HG02798 (cell line): ENCODE measurements around the gene ZC3H7A.
"Not testable (repeated sequence)": the region's sequence is repeated elsewhere in the genome, so short reads cannot be mapped to it uniquely, and the experiment has no call there.

Source experiments
- ATAC-seq: cut with Tn5 transposase; IDR thresholded peaks from one replicate; pipeline ENCODE4 v1.9.1; 2021; ENCODE audit warnings: mild to moderate bottlenecking; ENCODE audit not compliant: unreplicated experiment, poor library complexity

ZC3H7A gene

DNA sequence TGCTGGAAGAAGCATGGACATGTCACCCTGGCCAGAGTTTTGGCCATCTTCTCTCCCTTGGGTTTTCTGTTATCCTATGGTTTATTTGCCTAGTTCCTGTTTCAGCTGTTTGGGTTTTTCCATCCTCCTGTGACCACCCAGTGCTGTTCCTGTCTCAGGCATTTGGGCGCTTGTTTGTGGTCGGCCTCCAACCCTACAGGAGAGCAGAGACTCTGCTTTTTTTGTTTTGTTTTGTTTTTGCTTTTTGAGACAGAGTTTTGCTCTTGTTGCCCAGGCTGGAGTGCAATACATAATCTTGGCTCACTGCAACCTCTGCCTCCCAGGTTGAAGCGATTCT lies 3.3 kb upstream of the ZC3H7A start:
- ATAC-seq: no peak

DNA sequence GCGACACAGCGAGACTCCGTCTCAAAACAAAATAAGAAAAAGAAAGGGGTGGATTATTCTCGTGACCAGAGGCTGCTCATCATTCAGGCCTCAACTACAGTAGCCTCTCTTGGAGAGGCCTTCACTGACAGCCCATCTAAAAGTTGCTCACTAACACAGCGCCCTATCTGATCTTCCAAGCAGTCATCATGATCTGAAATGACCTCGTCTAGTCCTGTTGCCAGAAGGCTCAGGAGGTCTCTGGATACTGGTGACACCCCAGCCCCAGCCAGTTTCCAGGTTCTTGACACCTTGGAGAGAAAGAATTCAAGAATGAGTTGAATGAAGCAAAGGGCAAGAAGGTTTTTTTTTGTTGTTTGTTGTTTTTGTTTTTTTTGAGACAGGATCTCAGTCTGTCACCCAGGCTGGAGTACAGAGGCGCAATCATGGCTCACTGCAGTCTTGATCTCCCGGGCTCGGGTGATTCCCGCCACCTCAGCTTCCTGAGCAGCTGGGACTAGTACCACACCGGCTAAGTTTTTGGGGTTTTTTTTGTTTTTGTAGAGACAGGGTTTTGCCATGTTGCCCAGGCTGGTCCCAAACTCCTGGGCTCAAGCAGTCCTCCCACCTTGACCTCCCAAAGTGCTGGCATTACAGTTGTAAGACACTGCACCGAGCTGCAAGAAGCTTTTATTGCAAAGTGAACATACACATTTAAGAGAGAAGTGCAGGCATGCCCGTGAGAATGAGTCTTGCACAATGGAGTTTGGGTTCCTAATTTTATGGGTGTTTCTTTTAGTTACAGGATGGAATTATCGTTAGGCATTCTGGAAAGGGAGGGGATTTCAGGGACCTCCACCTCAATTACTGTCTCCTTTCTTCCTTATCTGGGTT lies 2.7 kb upstream of the ZC3H7A start:
- no peak for ATAC-seq

DNA sequence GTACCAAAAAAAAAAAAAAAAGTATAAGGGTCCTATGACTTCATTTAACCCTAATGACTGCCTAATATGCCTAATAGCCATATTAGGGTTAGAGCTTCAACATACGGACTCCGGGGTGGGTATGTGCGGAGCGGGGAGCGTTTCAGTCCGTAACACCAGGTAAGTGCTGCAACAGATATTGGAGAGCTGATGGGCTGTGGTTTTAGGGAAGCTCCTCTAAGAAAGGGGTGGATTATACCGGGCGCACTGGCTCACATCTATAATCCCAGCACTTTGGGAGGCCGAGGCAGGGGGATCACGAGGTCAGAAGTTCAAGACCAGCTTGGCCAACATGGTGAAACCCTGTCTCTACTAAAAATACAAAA lies 1.9 kb upstream of the ZC3H7A start:
- ATAC-seq: no peak

DNA sequence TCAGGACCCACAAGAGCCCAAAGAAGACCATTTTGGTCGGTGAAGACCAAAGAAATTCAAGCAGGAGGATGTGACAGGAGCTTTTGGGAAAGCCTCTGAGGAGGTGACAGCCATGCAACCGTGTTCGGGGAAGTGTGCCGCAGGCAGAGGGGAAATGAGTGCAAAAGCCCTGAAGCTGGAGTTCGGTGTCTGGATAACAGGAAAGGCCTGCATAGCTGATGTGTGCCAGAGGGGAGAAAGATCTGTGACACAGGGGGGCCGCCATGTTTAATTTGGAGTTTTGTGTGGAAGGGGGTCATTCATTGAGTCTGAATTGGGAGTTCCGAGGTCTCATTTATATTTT lies 870 bp upstream of the ZC3H7A start:
- no peak for ATAC-seq

DNA sequence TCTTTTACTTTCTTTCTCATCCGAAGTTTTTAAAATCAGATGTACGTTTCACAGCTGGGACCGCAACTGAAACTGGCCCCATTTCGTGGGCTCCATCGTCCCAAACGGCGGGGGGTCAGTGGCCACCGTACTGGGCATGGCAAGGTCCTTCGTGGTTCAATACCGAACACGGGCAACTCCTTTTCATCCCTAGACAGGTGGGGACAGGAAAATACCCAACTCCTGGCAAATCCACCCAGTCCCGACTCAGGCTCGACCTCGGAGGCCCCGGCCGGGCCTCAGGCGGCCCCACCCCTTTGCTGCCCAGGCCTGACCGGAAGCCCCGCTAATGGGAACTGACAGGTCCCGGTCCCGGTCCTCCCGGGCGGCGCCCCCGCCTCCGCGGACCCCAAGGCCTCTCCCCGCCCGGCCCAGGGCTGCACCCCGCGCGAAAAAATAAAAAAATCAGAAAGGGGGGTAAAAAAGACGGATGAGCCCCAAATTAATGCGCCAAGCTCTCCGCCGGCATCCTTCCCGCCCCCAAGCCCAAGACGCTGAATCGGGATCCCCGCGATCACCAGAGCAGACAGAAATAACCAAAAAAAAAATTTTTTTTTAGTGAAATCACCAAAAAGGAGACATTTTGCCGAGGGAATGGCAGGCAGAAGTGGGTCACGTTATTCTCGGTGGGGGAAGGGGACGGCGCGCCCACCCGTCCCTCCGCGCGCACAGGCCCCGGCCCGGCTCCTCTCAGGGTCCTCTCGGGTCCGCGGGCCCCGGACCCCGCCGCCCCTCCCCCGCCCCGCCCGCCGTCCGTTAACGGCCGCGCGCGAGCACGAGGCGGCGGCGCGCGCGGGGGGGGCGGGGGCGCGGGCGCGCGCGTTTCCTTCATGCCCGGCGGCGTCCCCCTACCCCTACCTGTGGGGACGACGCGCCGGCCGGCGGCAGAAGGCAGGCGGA lies 562 bp downstream of the ZC3H7A start:
- peak; percentile 15 for ATAC-seq

DNA sequence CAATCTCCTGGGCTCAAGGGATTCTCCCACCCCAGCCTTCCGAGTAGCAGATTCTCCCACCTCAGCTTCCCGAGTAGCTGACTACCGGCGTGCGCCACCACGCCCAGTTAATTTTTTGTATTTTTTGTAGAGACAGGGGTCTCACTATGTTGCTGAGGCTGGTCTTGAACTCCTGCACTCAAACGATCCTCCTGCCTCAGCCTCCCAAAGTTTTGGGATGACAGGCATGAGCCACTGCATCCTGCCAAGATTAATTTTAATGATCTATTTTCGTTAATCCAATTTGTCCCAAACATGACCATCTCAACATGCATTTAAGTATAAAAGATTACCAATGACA lies 1.2 kb downstream of the ZC3H7A start:
- no peak for ATAC-seq

DNA sequence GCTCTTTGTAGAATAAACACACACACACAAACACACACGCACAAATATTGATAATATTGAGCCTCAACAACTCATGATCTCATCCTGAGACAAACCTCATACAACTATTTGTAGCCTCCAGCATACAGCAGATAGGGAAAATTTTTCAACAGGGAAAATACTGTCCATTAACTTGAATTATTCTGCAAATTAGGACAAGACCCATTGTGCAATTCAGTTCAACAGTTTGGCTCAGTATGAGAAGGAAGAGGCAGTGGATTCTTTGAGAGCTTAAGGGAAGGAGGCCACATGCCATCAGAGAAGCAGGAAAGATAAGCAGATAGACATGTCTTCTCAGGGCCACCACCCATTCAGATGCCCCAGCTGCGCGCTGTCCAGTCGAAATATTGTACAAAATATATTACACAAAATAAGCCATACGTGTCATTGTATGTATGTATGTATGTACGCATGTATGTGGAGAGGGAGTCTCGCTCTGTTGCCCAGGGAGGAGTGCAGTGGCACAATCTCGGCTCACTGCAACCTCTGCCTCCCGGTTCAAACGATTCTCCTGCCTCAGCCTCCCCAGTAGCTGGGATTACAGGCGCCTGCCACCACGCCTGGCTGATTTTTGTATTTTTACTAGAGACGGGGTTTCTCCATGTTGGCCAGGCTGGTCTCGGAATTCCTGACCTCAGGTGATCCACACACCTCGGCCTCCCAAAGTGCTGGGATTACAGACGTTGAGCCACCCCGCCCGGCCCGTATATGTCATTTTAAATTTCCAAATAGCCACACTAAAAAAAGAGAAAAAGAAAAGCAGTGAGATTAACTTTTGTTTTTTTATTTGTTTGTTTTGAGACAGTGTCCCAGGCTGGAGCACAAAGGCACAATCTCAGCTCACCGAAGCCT lies 1.8 kb downstream of the ZC3H7A start:
- ATAC-seq: no peak

DNA sequence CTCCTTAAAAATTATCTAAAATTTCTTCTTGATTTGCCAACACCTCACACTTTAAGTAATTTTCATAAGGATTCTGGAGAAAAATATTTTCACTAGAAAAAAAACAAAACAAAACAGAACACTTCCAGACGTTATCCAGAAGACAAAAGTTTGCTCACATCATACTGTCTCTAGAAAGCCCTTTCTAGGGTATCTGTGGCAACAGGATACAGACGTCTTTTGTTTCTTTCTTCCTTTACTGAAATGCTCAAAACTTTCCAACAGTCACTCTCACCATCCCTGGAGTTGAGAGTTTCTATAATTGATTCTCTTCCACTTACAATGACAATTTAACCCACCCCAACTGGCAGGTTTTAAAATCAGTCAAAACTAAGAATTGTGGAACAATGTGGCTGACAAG lies 2.6 kb downstream of the ZC3H7A start:
- ATAC-seq: no peak

DNA sequence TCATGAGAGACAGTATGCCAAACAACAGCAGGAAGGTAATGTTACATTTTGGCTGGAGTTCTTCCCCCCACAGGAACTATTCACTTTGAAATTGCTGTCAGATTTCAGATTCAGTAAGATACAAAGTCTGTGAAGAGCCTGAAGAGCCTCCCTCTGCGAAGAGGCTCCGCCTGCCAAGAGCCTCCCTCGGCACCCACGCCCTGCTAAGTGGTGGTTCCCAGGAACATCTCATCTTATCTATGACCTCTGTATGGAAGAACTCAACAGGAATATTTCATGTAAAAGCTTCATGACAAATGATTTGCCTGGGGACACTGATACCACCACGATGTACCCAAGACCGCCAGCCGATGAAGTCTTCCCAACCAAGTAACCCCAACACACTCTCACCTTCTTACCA lies 3.2 kb downstream of the ZC3H7A start:
- ATAC-seq: no peak

DNA sequence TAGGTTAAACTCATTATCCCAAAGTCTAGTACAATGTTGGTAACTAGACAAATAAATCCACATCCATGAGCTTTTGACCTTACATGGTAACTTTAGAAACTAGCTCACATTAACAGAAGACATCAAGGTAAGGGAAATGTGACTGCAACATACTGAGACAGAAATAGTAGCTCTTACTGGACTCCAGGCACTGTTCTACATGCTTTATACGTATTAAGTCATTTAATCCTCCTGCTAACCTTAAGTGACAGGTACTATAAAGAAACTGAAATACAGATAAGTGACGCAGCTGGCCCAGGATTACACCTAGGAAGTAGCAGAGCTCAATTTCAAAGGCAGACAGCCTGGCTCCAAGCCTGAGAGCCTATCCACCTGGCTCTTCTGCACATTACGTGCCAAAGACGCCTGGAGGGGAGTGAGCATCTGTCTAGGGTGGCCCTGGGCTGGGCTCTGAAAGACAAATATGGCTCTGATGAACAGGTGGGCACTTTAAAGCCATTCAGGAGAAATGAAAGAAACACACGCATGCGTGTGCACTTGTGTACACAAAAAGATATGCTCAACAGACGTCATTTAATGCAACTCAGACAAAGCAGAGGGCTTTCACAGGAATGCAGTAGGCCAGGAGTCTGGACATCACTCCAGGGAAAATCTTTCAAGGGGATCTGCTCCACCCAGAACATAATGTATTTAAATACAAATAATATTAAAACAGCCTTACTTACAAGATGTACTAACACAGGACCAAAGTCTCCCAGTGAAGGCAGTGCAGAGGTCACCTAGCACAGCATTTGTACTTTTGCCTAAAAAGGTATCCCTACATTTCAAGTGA lies 4.4 kb downstream of the ZC3H7A start:
- ATAC-seq: no peak

DNA sequence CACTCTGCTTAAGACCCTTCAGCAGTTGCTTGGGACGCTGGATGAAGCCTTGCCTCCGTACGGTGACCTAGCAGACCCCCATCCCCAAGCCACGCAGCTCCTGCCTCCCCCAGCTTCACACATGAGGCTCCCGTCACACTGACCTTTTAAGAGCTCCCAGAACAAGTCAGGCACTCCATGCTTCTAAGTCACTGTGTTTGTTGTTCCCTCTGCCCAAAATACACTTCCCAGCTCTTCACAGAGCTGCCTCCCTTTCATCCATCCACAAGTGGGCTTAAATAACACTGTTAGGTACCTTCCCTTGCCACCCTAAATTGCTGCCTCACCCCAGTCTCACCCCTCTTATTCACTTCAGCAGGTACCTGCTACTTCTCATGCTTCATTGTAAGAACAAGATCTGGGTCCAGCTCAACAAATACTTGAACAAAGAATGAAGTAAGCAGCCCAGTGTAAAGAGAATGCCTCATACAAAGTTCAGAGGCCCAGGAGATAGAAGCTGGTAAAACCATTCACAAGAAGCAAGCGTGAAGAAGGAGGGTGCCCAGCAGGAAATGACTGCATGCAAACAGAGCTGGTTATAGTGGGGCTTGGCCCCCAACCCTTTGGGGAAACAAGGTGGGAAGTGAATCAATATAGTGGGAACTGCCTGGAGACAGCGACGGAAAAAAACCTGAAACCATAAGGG lies 5.8 kb downstream of the ZC3H7A start:
- no peak for ATAC-seq

DNA sequence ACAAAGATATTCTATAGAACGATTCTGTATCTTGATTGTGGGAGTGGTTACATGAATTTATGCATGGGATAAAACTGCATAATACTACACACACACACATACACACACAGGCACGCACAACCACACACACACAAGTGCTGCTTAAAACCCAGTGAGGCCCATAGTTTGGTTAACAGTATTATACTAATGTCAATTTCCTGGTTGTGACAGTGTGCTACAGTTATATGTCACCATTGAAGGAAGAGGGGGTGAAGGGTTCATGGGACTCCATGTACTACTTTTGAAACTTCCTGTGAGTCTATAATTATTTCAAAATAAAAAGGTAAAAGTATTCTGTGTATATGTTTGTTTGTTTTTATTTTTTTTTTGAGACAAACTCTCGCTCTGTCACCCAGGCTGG lies 8.1 kb downstream of the ZC3H7A start:
- no peak for ATAC-seq

DNA sequence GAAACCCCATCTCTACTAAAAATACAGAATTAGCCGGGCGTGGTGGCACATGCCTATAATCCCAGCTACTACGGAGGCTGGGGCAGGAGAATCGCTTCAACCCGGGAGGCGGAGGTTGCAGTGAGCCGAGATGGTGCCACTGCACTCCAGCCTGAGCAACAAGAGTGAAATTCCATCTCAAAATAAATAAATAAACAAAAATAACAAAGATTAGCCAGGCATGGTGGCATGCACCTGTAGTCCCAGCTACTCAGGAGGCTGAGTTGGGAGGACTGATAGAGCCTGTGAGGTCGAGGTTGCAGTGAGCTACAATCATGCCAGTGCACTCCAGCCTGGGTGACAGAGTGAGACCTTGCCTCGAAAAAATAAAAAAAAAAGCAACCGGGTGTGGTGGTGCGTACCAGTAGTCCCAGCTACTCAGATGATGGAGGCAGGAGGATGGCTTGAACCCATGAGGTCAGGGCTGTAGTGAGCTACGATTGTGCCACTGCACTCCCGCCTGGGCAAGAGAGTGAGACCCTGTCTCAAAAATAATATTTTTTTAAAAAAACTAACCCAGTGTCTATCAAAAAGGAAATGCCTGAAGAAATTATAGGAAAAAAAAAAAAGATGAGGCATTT lies 12.0 kb downstream of the ZC3H7A start:
- not testable (repeated sequence) for ATAC-seq

DNA sequence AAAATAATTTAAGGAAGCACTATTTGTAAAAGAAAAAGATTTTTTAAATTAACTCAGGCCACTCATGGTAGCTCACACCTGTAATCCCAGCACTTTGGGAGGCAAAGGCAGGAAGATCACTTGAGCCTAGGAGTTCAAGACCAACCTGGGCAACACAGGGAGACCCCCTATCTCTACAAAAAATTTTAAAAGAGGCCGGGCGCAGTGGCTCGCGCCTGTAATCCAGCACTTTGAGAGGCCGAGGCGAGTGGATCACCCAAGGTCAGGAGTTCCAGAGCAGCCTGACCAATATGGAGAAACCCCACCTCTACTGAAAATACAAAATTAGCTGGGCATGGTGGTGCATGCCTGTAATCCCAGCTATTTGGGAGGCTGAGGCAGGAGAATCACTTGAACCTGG lies 12.7 kb downstream of the ZC3H7A start:
- ATAC-seq: not testable (repeated sequence)

DNA sequence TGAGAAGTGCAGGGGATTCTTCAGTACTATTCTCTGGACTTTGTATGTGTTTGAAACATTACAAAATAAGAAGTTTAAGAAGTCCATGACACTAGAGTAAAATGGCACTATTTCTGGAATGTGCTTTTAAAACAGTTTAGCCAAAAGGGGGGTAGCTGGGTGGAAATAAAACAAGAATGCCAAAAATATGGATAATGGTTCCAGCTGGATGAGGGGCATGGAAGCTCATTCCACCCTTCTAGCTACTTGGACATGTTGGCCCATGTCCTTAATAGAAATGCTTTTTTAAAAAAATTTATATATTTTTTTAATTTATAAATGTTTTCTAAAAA lies 13.1 kb downstream of the ZC3H7A start:
- ATAC-seq: no peak

DNA sequence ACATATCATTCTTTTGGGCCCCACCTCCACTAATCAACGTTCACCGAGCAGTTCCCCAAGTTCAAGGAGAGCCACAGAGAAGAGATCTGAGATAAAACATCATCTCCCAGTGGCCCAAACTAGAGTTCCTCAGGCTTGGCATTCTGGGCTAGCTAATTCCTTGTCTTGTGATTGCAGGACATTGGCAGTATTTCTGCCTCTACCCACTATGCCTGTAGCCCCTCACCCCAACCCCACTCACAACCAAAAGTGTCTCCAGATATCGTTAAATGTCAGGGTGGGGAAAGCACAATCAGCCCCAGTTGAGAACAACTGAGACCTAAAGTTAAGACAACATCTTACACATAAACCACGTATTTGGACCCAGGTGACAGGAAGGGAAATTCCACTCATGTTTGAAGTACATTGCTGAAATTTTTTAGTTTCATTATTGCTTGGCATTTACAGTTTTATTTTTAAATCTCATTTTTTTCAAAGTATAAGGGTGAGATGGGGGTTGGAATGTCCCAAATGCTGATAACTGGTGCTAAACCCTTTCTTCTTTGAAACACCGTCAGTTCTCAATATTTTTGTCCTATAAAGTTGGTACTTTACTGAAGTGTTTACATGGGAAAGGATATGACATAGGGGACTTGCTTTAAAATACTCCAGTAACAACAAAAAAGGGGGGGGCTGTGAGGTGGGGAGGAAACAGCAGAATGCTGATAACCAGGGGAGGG lies 13.6 kb downstream of the ZC3H7A start:
- peak; percentile 63 for ATAC-seq

DNA sequence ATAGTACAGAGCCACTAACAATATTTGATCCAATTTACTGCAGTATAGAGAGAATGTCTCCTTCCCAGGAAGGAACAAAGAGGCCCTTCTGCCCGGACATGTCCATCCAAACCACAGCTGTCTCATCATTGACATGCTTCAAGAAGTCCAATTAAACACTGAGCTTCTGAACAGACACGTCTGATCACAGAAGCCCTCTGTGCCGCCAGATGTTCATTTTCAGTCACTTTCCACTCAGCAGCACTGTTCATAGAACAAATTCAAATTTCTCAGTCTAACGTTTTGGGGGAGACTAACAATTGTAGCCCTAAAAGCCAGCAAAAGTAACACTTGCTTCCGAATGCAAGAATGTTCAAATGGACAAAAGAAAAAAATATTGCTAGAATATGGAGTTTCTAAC lies 15.3 kb downstream of the ZC3H7A start:
- ATAC-seq: peak; percentile 31

DNA sequence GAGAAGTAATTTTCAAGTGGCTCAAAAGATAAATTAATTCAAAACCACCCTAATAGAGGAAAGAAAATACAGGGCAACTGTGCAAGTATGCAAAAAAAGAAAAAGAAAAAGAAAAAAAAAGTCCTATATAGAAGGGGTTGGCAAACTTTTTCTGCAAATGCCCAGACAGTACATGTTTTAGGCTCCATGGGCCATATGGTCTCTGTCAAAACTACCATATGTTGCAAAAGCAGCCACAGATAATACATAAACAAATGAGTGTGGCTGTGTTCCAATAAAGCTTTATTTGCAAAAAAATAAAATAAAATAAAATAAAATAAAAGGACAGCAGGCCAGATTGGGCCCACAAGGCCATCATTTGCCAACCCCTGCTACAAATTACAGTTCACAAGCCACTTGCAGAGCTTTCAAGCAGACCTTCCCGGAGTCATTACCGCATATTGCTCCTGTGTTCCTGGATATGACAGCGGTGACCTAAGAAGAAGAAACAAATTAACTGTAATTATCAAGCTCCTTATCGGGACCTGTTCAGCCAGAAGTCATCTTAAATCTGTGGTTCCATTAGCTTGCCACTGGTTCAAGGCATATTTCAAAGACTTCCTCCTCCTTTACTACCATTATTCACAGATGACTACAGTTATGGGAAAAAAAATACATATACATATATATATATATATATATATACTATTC lies 15.9 kb downstream of the ZC3H7A start:
- ATAC-seq: no peak
